Smooth muscle cell (in vitro differentiated cells): ENCODE measurements around the gene RAP2C. TPM values are rescaled to one million over a fixed set of nuclear protein-coding genes. Genes with fewer than 3 reads are reported as not detected.

ENCODE experiments used
- DNase-seq: peaks from one replicate; lab custom pipeline; 2025; ENCODE audit not compliant: unreplicated experiment; lab: John Stamatoyannopoulos, UW
- H2AFZ ChIP-seq: fragments of 200-600 bp; sonication (generic); 2 replicates; pipeline ENCODE4 v1.6.0; 2016; ENCODE audit warnings: antibody characterized with exemption, low read depth, mild to moderate bottlenecking
- H3F3A ChIP-seq: fragments of 200-600 bp; sonication (generic); 2 replicates; pipeline ENCODE4 v1.6.0; 2017; ENCODE audit warnings: antibody characterized with exemption, low read depth
- H3K27ac ChIP-seq: fragments of 200-600 bp; sonication (generic); 2 replicates; pipeline ENCODE4 v1.5.1; 2016; ENCODE audit warnings: low read depth, mild to moderate bottlenecking
- H3K27me3 ChIP-seq: fragments of 200-600 bp; sonication (generic); 2 replicates; pipeline ENCODE4 v1.6.1; 2016; ENCODE audit warnings: low read depth, mild to moderate bottlenecking
- H3K36me3 ChIP-seq: fragments of 200-600 bp; sonication (generic); 2 replicates; pipeline ENCODE4 v1.5.1; 2016; ENCODE audit warnings: low read depth
- H3K4me1 ChIP-seq: fragments of 200-600 bp; sonication (generic); 2 replicates; pipeline ENCODE4 v1.5.1; 2016; ENCODE audit warnings: low read depth
- H3K4me2 ChIP-seq: fragments of 200-600 bp; sonication (generic); 2 replicates; pipeline ENCODE4 v1.6.0; 2016; ENCODE audit warnings: mild to moderate bottlenecking
- H3K4me3 ChIP-seq: fragments of 200-600 bp; sonication (generic); 2 replicates; pipeline ENCODE4 v1.5.1; 2016; ENCODE audit warnings: mild to moderate bottlenecking
- H3K79me2 ChIP-seq: fragments of 200-600 bp; sonication (generic); 2 replicates; pipeline ENCODE4 v1.6.0; 2016; ENCODE audit warnings: low read depth, mild to moderate bottlenecking
- H3K9ac ChIP-seq: fragments of 200-600 bp; sonication (generic); 2 replicates; pipeline ENCODE4 v1.6.0; 2016; ENCODE audit warnings: low read depth
- H3K9me3 ChIP-seq: fragments of 200-600 bp; sonication (generic); replicated peaks from 2 replicates; pipeline ENCODE4 v1.5.1; 2016; ENCODE audit warnings: low read depth
- H4K20me1 ChIP-seq: fragments of 200-600 bp; sonication (generic); 2 replicates; pipeline ENCODE4 v1.6.0; 2016; ENCODE audit warnings: low read depth
- CTCF ChIP-seq: fragments of 200-600 bp; sonication (generic); IDR thresholded peaks from 2 replicates; pipeline ENCODE4 v1.5.1; 2017; ENCODE audit warnings: borderline replicate concordance, mild to moderate bottlenecking, antibody characterized with exemption; ENCODE audit not compliant: insufficient read depth, poor library complexity, severe bottlenecking
- WGBS: methylation state at CpG from one replicate; pipeline ENCODE4 v1.1.7; 2016; ENCODE audit warnings: low lambda C conversion rate; 5-methylcytosine and 5-hydroxymethylcytosine counted together
- polyA plus RNA-seq: library from polyadenylated mRNA; unstranded; fragments of >200 nt; fragmentation: Nextera tagmentation; extraction: Ambion mirVana; gene quantifications from 2 replicates; pipeline ENCODE4 v1.2.1, GENCODE V29; 2016
- total RNA-seq: library from RNA; depleted of rRNA; stranded (reverse); fragments of >200 nt; gene quantifications from 2 replicates; pipeline ENCODE4 v1.2.3, GENCODE V29; 2014

Gene RAP2C
- total RNA-seq (59.1 and 59.2 TPM in 2 replicates), polyA plus RNA-seq (17.4 and 21.3 TPM in 2 replicates)

GRCh38 chrX:132219343-132219768 lies at the start of gene RAP2C:
Gene RAP2C (minus strand): TSS chrX:132219447. CDS start chrX:132217268, 2,179 bp downstream.
- H3K4me1 ChIP-seq, result peaks cover 6% of the 10 kb centered on the region
- peak; percentile 38 for TF ChIP-seq CTCF
- H3K27me3 ChIP-seq, result no peaks in the 10 kb centered on the region
- peak within 1 kb of the TSS; percentile 81 for H3K4me2 ChIP-seq
- no peak within 1 kb of the TSS for H2AFZ ChIP-seq
- 30% methylated on average over 6 of the region's 6 CpGs for WGBS
- peaks cover 18% of the 10 kb centered on the region for H4K20me1 ChIP-seq
- DNase-seq, result peak; percentile 5
- H3K27ac ChIP-seq, result peak within 1 kb of the TSS; percentile 82
- H3K36me3 ChIP-seq, result no peaks in the 10 kb centered on the region
- H3K79me2 ChIP-seq, result peaks cover 20% of the 10 kb centered on the region
- H3K9ac ChIP-seq, result peak within 1 kb of the TSS; percentile 77
- H3K4me3 ChIP-seq, result peak within 1 kb of the TSS; percentile 63
- no peaks in the 10 kb centered on the region for H3K9me3 ChIP-seq
- no peaks in the 10 kb centered on the region for H3F3A ChIP-seq

- DNase-seq, result no peak
- Histone ChIP-seq H4K20me1 (no peaks in the 10 kb centered on the region), H3K27me3 (no peaks in the 10 kb centered on the region), H3K36me3 (no peaks in the 10 kb centered on the region), H3K4me3 (no peak overlapping the region), H3K4me1 (no peaks in the 10 kb centered on the region), H2AFZ (no peak overlapping the region), H3K27ac (no peak overlapping the region), H3K9ac (no peak overlapping the region), H3K79me2 (no peaks in the 10 kb centered on the region), H3K9me3 (peaks cover 4% of the 10 kb centered on the region), H3F3A (no peaks in the 10 kb centered on the region), H3K4me2 (peak overlapping the region; percentile 57)
- 89% methylated on average over 6 of the region's 6 CpGs for WGBS
- no peak for TF ChIP-seq CTCF
Measured at GRCh38 chrX:132267392-132267791, 48.1 kb upstream of the RAP2C start.

GRCh38 chrX:132266583-132267355 lies 47.5 kb upstream of the RAP2C start:
- peak overlapping the region; percentile 57 for H3K4me2 ChIP-seq
- DNase-seq, result no peak
- TF ChIP-seq CTCF, result no peak
- no peaks in the 10 kb centered on the region for H3K27me3 ChIP-seq
- no peaks in the 10 kb centered on the region for H3F3A ChIP-seq
- WGBS, result 17% methylated on average over 1 of the region's 1 CpG
- H3K4me1 ChIP-seq, result no peaks in the 10 kb centered on the region
- peaks cover 4% of the 10 kb centered on the region for H3K9me3 ChIP-seq
- no peaks in the 10 kb centered on the region for H3K79me2 ChIP-seq
- no peaks in the 10 kb centered on the region for H4K20me1 ChIP-seq
- H3K4me3 ChIP-seq, result no peak overlapping the region
- H3K36me3 ChIP-seq, result no peaks in the 10 kb centered on the region
- H3K9ac ChIP-seq, result no peak overlapping the region
- H2AFZ ChIP-seq, result no peak overlapping the region
- peak overlapping the region; percentile 28 for H3K27ac ChIP-seq
